ENCODE data around the gene MDFIC. TPM values are rescaled to one million over a fixed set of nuclear protein-coding genes. Genes with fewer than 3 reads are reported as not detected.

Gene MDFIC
- total and polyA plus RNA-seq, 2 of the 4 experiments (the other 2 are of a cell fraction) = 16.9 to 35.0 TPM

- peak overlapping the region; percentile 11 for H2AFZ ChIP-seq (replicated peaks; ENCODE audit: low read length, poor library complexity)
- no peaks in the 10 kb centered on the region for H3K36me3 ChIP-seq (ENCODE audit: control insufficient read depth, insufficient read depth, low read length)
- dilution Hi-C loops (cut with HindIII; ENCODE audit: low sequenced_read_pairs, unreplicated experiment) (no loop called here), intact Hi-C loops (cut with micrococcal nuclease) (no loop called here), in situ Hi-C loops (cut with MboI; ENCODE audit: low sequenced_read_pairs) (no loop called here)
- H2BK120ac ChIP-seq (ENCODE audit: low read depth, low read length) = peak overlapping the region; percentile 21; the same call in 1 of the 2 replicates
- no peak overlapping the region for H3K56ac ChIP-seq (ENCODE audit: extremely low read depth, insufficient read depth, low read length)
- no peaks in the 10 kb centered on the region for H3K27me3 ChIP-seq (ENCODE audit: control insufficient read depth, insufficient read depth, low read length)
- POLR2A ChIA-PET (ENCODE audit: unreplicated experiment) = no interaction called here
- peak overlapping the region; percentile 6; the same call in 1 of the 2 replicates for H3K23ac ChIP-seq (ENCODE audit: low read depth, low read length)
- H3K4me1 ChIP-seq (ENCODE audit: control insufficient read depth, insufficient read depth, low read length) = peaks cover 8% of the 10 kb centered on the region
- H4K20me1 ChIP-seq (ENCODE audit: insufficient read depth, low read length) = no peaks in the 10 kb centered on the region
- 0 out of 2 replicates have a peak, but pooled peaks cover 10% of the 10 kb centered on the region for H3K9me1 ChIP-seq (ENCODE audit: insufficient read depth, low read length)
- H3K18ac ChIP-seq (ENCODE audit: low read depth, low read length) = peak overlapping the region; percentile 16; the same call in 1 of the 2 replicates
- H3K14ac ChIP-seq (replicated peaks; ENCODE audit: low read depth, low read length) = no peak overlapping the region; the same call in 1 of the 2 replicates
- CTCF ChIA-PET = interaction anchor here (1.6 kb wide), 1 partner anchor 21 kb away, joined by 5 read pairs; no protein-coding TSS in a partner anchor
- peak overlapping the region; percentile 38; the same call in 1 of the 2 replicates for H2BK20ac ChIP-seq (ENCODE audit: low read depth, low read length)
- H2BK15ac ChIP-seq (ENCODE audit: low read depth, low read length) = 0 out of 3 replicates have a peak overlapping the region, but pooled peaks have one; percentile 12
- H3K4me2 ChIP-seq (ENCODE audit: low read depth, low read length) = peak overlapping the region; percentile 38
- BruUV-seq (replicated peaks) = no TSS peak
- peak overlapping the region; percentile 5 for H4K5ac ChIP-seq (ENCODE audit: low read depth, low read length)
- no peak overlapping the region for H3K4me3 ChIP-seq (ENCODE audit: insufficient read depth, low read depth, low read length)
- H3K27ac ChIP-seq (ENCODE audit: insufficient read depth, low read length) = peak overlapping the region; percentile 3; the same call in 1 of the 2 replicates
- H3K9ac ChIP-seq (ENCODE audit: low read depth, low read length) = no peak overlapping the region
- H4K8ac ChIP-seq (ENCODE audit: low read depth in 2 of 2, low read length in 2 of 2) = peak overlapping the region in 1 of 2 experiments; percentile 41; a peak in 2 of 4 replicates
- H2BK5ac ChIP-seq (ENCODE audit: low read depth, low read length, poor library complexity, severe bottlenecking) = no peak overlapping the region
- H2AK5ac ChIP-seq (ENCODE audit: low read depth, low read length) = peak overlapping the region; percentile 41; the same call in 1 of the 2 replicates
- TF ChIP-seq SMC3 (IDR thresholded peaks at IDR 0.05; ENCODE audit: low read depth, low read length) (no peak), POLR2A (IDR thresholded peaks at IDR 0.05; ENCODE audit: low read depth, low read length) (no peak), CEBPB (IDR thresholded peaks at IDR 0.05; ENCODE audit: low read depth, low read length) (peak; percentile 26; the same call in 1 of the 2 replicates), RAD21 (IDR thresholded peaks at IDR 0.05; ENCODE audit: low read length) (no peak)
- peaks cover 11 to 30% of the 10 kb centered on the region in 2 experiments; a peak in 3 of 4 replicates for H3K79me1 ChIP-seq (ENCODE audit: low read depth in 1 of 2, low read length in 2 of 2)
- H3K4ac ChIP-seq (ENCODE audit: low read depth, low read length) = peak overlapping the region; percentile 17
- DNase-seq (peak; percentile 79), ATAC-seq (ENCODE audit: low read depth) (peak; percentile 71)
- no peaks in the 10 kb centered on the region for H3K9me3 ChIP-seq (ENCODE audit: control insufficient read depth, insufficient read depth, low read length)
- H4K91ac ChIP-seq (ENCODE audit: insufficient read depth, low read depth, low read length) = peak overlapping the region; percentile 8; the same call in 1 of the 2 replicates
- no peak overlapping the region for H2AK9ac ChIP-seq (replicated peaks; ENCODE audit: low read depth, low read length, poor library complexity)
- no CpG with 5 or more reads among the region's 8 CpGs for WGBS, 2 experiments (ENCODE audit: extremely low coverage in 2 of 2, insufficient read length in 1 of 2)
These were observed 86.7 kb downstream of the MDFIC start for GRCh38 chr7:115008465-115009114.

Measured in IMR-90 (cell line).